ENCODE data around the gene POU2AF1. TPM values are rescaled to one million over a fixed set of nuclear protein-coding genes. Genes with fewer than 3 reads are reported as not detected.
A peak's percentile ranks its signal among the peaks of the same experiment; 100 is the strongest.

Gene POU2AF1
- total RNA-seq, 3 donors from 2014 or later, result 0.16 to 5.6 (median 3.5) TPM

- no peaks in the 10 kb centered on the region for H3K9me3 ChIP-seq
- H3K4me3 ChIP-seq, result no peak overlapping the region
- H3K4me1 ChIP-seq, result no peaks in the 10 kb centered on the region
- H3K27ac ChIP-seq, result no peak overlapping the region
- H3K27me3 ChIP-seq, result no peaks in the 10 kb centered on the region
- no peak for DNase-seq (ENCODE audit: low spot score in 2 of 2)
- H3K36me3 ChIP-seq, result no peaks in the 10 kb centered on the region
- intact Hi-C loops (cut with DNase I; ENCODE audit: low total_unique reads), result no loop called here
- TF ChIP-seq POLR2A (IDR thresholded peaks at IDR 0.05) (no peak), POLR2AphosphoS5 (IDR thresholded peaks at IDR 0.05) (no peak)
- TF ChIP-seq, protein P1, sequence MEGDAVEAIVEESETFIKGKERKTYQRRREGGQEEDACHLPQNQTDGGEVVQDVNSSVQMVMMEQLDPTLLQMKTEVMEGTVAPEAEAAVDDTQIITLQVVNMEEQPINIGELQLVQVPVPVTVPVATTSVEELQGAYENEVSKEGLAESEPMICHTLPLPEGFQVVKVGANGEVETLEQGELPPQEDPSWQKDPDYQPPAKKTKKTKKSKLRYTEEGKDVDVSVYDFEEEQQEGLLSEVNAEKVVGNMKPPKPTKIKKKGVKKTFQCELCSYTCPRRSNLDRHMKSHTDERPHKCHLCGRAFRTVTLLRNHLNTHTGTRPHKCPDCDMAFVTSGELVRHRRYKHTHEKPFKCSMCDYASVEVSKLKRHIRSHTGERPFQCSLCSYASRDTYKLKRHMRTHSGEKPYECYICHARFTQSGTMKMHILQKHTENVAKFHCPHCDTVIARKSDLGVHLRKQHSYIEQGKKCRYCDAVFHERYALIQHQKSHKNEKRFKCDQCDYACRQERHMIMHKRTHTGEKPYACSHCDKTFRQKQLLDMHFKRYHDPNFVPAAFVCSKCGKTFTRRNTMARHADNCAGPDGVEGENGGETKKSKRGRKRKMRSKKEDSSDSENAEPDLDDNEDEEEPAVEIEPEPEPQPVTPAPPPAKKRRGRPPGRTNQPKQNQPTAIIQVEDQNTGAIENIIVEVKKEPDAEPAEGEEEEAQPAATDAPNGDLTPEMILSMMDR (IDR thresholded peaks at IDR 0.05), result no peak
Observed at GRCh38 chr11:111357150-111358037, 21.7 kb downstream of the POU2AF1 start.

DNA sequence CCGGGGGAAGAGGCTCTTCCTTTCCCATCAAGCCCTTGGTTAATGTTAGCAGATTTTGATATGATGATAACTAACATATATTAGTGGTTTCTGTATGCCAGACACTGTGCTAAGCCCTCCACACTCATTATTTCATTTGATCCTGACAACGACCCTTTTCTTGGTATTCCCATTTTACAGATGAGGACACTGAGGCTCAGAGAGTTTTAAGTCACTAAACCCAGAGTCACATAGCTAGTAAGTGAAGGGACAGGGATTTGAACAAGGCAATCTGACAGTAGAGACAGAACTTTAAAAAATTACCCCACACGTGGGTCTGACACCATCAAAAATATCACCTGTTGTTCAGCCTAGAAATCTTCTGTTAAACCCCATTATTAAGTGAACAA, 22.4 kb downstream of the POU2AF1 start:
- no peak for DNase-seq (ENCODE audit: low spot score in 2 of 2)
- Histone ChIP-seq H3K27ac (no peak overlapping the region), H3K4me1 (no peaks in the 10 kb centered on the region), H3K9me3 (no peaks in the 10 kb centered on the region), H3K27me3 (no peaks in the 10 kb centered on the region), H3K4me3 (no peak overlapping the region), H3K36me3 (no peaks in the 10 kb centered on the region)
- intact Hi-C loops (cut with DNase I; ENCODE audit: low total_unique reads), result no loop called here
- no peak for TF ChIP-seq POLR2AphosphoS5 (IDR thresholded peaks at IDR 0.05)
- no peak for TF ChIP-seq POLR2A (IDR thresholded peaks at IDR 0.05)
- TF ChIP-seq, protein P1 (IDR thresholded peaks at IDR 0.05), result no peak

DNA sequence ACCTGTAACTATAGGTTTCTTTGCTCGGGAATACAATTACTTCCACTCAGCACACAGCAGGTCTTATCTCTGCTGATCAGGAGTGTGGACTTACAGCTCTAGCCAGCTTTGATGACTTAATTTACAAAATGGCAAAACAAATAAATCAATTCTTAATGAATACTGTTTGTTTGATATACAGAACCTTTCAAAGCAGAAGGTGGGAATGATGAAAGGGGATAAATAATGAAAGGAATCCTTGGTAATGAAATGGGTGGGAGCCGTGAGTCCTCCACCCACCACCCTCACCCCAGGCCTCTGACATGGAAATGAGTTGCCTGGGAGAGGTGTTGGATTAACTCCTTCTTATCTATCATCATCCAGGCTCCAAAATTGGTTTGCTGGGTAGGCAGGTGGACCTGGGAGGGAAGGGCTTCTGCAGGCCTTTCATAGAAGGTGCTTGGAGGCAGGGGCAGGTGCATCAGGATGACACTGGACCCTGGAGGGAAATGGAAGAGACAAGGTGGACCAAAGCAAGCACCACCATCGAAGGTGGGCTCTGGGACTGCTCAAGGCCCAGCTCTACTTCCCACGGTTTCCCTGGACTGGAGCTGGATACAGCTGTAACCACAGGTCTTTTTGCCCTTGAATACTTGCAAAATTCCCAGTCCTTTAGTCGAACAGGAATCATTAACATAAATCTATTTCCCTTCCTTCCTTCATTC, 23.0 kb downstream of the POU2AF1 start:
- Histone ChIP-seq H3K9me3 (no peaks in the 10 kb centered on the region), H3K4me1 (no peaks in the 10 kb centered on the region), H3K27me3 (no peaks in the 10 kb centered on the region), H3K27ac (no peak overlapping the region), H3K36me3 (no peaks in the 10 kb centered on the region), H3K4me3 (no peak overlapping the region)
- intact Hi-C loops (cut with DNase I; ENCODE audit: low total_unique reads), result no loop called here
- DNase-seq (ENCODE audit: low spot score in 2 of 2), result no peak
- TF ChIP-seq, protein P1 (IDR thresholded peaks at IDR 0.05), result no peak
- TF ChIP-seq POLR2AphosphoS5 (IDR thresholded peaks at IDR 0.05) (no peak), POLR2A (IDR thresholded peaks at IDR 0.05) (no peak)

DNA sequence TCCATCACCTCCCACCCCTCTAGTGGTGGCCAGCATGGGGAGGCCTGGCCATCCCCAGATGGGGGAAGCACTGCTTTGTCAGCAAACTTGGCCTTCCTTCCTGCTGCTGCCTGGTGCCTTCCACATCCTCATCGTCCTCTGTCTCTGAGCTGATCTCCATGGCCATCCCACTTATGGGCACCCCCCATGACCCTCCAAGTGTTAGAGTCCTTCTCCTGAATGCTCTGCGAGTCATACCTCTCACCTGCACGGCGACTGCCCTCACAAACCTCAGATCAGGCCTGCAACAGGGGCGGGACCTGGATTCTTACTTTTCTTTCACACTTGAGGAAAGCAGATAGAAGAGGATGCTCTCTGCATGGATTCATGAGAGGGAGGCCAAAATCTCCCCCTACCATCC, 24.0 kb downstream of the POU2AF1 start:
- H3K4me3 ChIP-seq, result no peak overlapping the region
- H3K4me1 ChIP-seq, result no peaks in the 10 kb centered on the region
- TF ChIP-seq, protein P1 (IDR thresholded peaks at IDR 0.05), result no peak
- no peak for TF ChIP-seq POLR2A (IDR thresholded peaks at IDR 0.05)
- no peak for TF ChIP-seq POLR2AphosphoS5 (IDR thresholded peaks at IDR 0.05)
- no peaks in the 10 kb centered on the region for H3K36me3 ChIP-seq
- H3K9me3 ChIP-seq, result no peaks in the 10 kb centered on the region
- H3K27ac ChIP-seq, result no peak overlapping the region
- intact Hi-C loops (cut with DNase I; ENCODE audit: low total_unique reads), result no loop called here
- no peak for DNase-seq (ENCODE audit: low spot score in 2 of 2)
- H3K27me3 ChIP-seq, result no peaks in the 10 kb centered on the region

DNA sequence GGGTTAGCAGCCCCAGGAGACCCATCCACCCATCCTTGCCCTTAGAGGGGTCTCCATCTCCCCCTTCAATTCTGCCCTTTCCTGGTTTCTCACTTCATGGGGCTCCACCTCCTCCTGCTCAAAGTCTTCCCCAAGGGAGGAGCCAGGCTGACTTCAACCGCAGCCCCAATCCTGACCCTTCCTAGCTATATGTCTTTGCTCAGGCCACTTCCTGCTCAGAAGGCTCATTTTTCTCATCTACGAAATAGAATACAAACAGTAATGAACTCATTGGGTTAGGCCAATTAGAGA, 24.5 kb downstream of the POU2AF1 start:
- H3K27ac ChIP-seq, result peak overlapping the region in 1 of 2 donors; percentile 67
- no peak overlapping the region for H3K4me3 ChIP-seq
- no peak for DNase-seq (ENCODE audit: low spot score in 2 of 2)
- H3K4me1 ChIP-seq, result no peaks in the 10 kb centered on the region
- no peaks in the 10 kb centered on the region for H3K27me3 ChIP-seq
- no peaks in the 10 kb centered on the region for H3K9me3 ChIP-seq
- H3K36me3 ChIP-seq, result no peaks in the 10 kb centered on the region
- intact Hi-C loops (cut with DNase I; ENCODE audit: low total_unique reads), result no loop called here
- TF ChIP-seq POLR2A (IDR thresholded peaks at IDR 0.05) (no peak), POLR2AphosphoS5 (IDR thresholded peaks at IDR 0.05) (no peak)
- TF ChIP-seq, protein P1 (IDR thresholded peaks at IDR 0.05), result no peak

Data from breast epithelium (tissue), 4 donors.